Measurements from ENCODE around the gene PYGO2.

DNA sequence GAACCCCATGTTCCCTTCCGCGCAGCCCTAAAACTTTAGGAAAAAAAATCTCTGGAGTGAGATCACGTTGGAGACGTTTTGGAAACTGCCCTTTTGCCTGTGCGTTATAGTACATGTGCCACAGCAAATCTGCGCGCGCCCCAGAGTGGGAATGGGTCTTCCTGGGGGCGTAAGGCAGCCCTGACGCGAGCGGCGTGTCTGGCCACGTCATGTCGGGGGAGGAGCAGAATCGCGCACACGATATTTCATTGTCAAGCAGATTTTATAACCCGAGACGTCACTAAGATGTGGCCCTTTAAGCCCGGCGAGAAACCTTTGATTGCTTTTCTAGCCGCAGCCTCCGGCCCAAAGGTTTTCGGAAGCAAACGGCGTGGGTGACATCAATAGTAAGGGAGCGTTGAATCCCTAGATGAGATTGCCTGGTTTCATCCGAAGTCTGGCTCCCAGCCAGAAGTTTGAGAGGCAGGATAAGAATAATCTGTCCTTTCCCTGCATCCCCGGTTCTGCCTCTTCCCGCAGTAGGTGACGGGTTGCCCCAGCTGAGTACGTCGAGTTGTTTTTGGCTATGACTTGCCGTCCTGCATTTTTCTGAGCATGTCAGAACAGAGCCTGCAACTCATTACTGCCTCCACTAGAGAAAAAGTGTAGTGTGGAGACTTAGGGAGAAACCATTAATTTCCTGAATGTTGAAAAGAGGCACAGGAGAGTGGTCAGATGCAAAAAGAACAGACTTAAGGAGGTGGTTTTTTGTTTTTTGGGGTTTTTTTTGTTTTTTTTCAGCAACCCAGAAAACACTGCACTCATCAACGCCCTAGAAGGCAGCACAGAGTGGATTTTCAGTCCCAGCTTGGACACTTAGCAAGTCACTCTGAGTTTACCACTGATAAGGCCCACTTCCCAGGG lies 24.2 kb downstream of the PYGO2 start:
- TF ChIP-seq CTCF (IDR thresholded peaks at IDR 0.05; ENCODE audit: insufficient read depth, low read length), result no peak
- TF ChIP-seq GABPA (IDR thresholded peaks at IDR 0.05; ENCODE audit: low read depth), result peak; percentile 28; the same call in 1 of the 2 replicates
- 0 out of 2 replicates have a peak, but pooled peaks have one; percentile 25 for TF ChIP-seq POLR2AphosphoS5 (IDR thresholded peaks at IDR 0.05; ENCODE audit: low read depth)
- TF ChIP-seq SPI1 (IDR thresholded peaks at IDR 0.05; ENCODE audit: borderline replicate concordance, low read depth), result no peak
- TF ChIP-seq REST (IDR thresholded peaks at IDR 0.05; ENCODE audit: insufficient replicate concordance, low read depth), result no peak
